Gastroesophageal sphincter (tissue), 3 donors: ENCODE results near the gene DDX51.

ENCODE experiments used
- POLR2A ChIP-seq, 2 donors: fragments of 450-650 bp; IDR thresholded peaks; one replicate each; pipeline ENCODE4 v1.6.1; 2017; ENCODE audit warnings: antibody characterized with exemption in 2 of 2, mild to moderate bottlenecking in 2 of 2, moderate library complexity in 1 of 2
- POLR2AphosphoS5 ChIP-seq: sonication (generic); formaldehyde crosslinking; IDR thresholded peaks from one replicate; pipeline ENCODE4 v1.6.1; 2017; ENCODE audit warnings: antibody characterized with exemption
- TF ChIP-seq, protein P1 (sequence below), 4 experiments: fragments of 200-600 bp in 2 of 4; fragments of 450-650 bp in 2 of 4; sonication (generic) in 1 of 4; IDR thresholded peaks; one replicate each; pipeline ENCODE4 v1.5.1; 2017 to 2019; ENCODE audit warnings: antibody characterized with exemption in 4 of 4, mild to moderate bottlenecking in 2 of 4, moderate library complexity in 2 of 4

DNA sequence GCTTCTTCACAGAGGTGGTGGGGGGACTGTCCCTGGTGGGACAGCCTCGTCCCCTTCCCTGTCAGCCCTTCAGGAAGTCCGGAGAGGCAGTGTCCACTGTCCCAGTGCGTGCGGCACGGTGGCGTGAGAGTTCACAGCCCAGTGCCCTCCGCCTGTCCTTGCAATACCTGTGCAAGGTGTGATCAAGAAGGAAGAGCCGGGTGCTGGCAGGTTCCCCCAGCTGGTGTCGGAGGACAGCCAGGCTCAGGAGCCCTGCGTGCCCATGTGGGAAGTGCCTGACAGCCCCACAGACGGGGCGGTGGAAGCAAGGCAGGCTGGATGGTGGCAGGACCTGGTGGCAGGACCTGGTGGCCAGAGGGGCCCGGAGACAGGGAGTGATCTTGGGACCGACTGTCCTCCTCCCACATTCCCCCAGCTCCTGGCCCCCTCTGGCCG lies 16.5 kb upstream of the DDX51 start:
- TF ChIP-seq, protein P1, sequence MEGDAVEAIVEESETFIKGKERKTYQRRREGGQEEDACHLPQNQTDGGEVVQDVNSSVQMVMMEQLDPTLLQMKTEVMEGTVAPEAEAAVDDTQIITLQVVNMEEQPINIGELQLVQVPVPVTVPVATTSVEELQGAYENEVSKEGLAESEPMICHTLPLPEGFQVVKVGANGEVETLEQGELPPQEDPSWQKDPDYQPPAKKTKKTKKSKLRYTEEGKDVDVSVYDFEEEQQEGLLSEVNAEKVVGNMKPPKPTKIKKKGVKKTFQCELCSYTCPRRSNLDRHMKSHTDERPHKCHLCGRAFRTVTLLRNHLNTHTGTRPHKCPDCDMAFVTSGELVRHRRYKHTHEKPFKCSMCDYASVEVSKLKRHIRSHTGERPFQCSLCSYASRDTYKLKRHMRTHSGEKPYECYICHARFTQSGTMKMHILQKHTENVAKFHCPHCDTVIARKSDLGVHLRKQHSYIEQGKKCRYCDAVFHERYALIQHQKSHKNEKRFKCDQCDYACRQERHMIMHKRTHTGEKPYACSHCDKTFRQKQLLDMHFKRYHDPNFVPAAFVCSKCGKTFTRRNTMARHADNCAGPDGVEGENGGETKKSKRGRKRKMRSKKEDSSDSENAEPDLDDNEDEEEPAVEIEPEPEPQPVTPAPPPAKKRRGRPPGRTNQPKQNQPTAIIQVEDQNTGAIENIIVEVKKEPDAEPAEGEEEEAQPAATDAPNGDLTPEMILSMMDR (IDR thresholded peaks at IDR 0.05), result no peak
- TF ChIP-seq POLR2A (IDR thresholded peaks at IDR 0.05) (no peak), POLR2AphosphoS5 (no peak)
